Measurements from ENCODE around the gene LYPD5.

LYPD5 gene

GRCh38 chr19:43748205-43748594 is 54.0 kb downstream of the LYPD5 start:
- H3K4me2 ChIP-seq = no peak overlapping the region
- no peak overlapping the region for H2AFZ ChIP-seq (ENCODE audit: low read depth)
- H3K79me2 ChIP-seq (ENCODE audit: insufficient read depth, low read depth) = peaks cover 3% of the 10 kb centered on the region; the same call in 1 of the 2 replicates
- no peak overlapping the region for H3K4me3 ChIP-seq (IDR thresholded peaks at IDR 0.05; ENCODE audit: insufficient read depth, low read depth, low read length)
- H3K4me1 ChIP-seq (ENCODE audit: low read depth, poor library complexity, severe bottlenecking) = peaks cover under 1% of the 10 kb centered on the region
- H3K9ac ChIP-seq = no peak overlapping the region
- no peak overlapping the region for H3K27ac ChIP-seq
- no peaks in the 10 kb centered on the region for H3K27me3 ChIP-seq (ENCODE audit: insufficient read depth, low read depth)
- H4K20me1 ChIP-seq (ENCODE audit: insufficient read depth) = no peaks in the 10 kb centered on the region
- TF ChIP-seq CTCF (conservative IDR thresholded peaks at IDR 0.05; ENCODE audit: low read depth, low read length) = no peak
- peaks cover 3% of the 10 kb centered on the region; the same call in 1 of the 2 replicates for H3K36me3 ChIP-seq (ENCODE audit: insufficient read depth)

- H3K4me3 ChIP-seq (IDR thresholded peaks at IDR 0.05; ENCODE audit: insufficient read depth, low read depth, low read length) = no peak overlapping the region
- H3K79me2 ChIP-seq (ENCODE audit: insufficient read depth, low read depth) = no peaks in the 10 kb centered on the region; the same call in 1 of the 2 replicates
- peaks cover 3% of the 10 kb centered on the region; the same call in 1 of the 2 replicates for H3K36me3 ChIP-seq (ENCODE audit: insufficient read depth)
- no peak overlapping the region for H3K4me2 ChIP-seq
- no peaks in the 10 kb centered on the region for H3K4me1 ChIP-seq (ENCODE audit: low read depth, poor library complexity, severe bottlenecking)
- no peak overlapping the region for H3K27ac ChIP-seq
- no peak overlapping the region for H3K9ac ChIP-seq
- no peaks in the 10 kb centered on the region for H4K20me1 ChIP-seq (ENCODE audit: insufficient read depth)
- no peak overlapping the region for H2AFZ ChIP-seq (ENCODE audit: low read depth)
- no peak for TF ChIP-seq CTCF (conservative IDR thresholded peaks at IDR 0.05; ENCODE audit: low read depth, low read length)
- no peaks in the 10 kb centered on the region for H3K27me3 ChIP-seq (ENCODE audit: insufficient read depth, low read depth)
Measured at GRCh38 chr19:43747557-43748204, 54.6 kb downstream of the LYPD5 start.
